Keratinocyte (primary cell): ENCODE results near the gene LASP1NB.

Source experiments
- EZH2 ChIP-seq: IDR thresholded peaks from one replicate; pipeline ENCODE4 v1.6.1; 2012; ENCODE audit warnings: inconsistent platforms, mild to moderate bottlenecking, low read length, moderate library complexity
- TF ChIP-seq, protein P1 (sequence below), 3 experiments: IDR thresholded peaks in 1 of 3; conservative IDR thresholded peaks in 1 of 3; optimal IDR thresholded peaks in 1 of 3; 2 replicates in 2 of 3; 3 replicates in 1 of 3; pipeline versions ENCODE3 to v1.5.1; 2011; ENCODE audit warnings: low read length in 3 of 3, mild to moderate bottlenecking in 3 of 3, moderate library complexity in 2 of 3, control low read depth in 1 of 3, inconsistent platforms in 1 of 3; ENCODE audit not compliant: insufficient read depth in 2 of 3; ENCODE audit errors: extremely low read depth in 1 of 3

DNA sequence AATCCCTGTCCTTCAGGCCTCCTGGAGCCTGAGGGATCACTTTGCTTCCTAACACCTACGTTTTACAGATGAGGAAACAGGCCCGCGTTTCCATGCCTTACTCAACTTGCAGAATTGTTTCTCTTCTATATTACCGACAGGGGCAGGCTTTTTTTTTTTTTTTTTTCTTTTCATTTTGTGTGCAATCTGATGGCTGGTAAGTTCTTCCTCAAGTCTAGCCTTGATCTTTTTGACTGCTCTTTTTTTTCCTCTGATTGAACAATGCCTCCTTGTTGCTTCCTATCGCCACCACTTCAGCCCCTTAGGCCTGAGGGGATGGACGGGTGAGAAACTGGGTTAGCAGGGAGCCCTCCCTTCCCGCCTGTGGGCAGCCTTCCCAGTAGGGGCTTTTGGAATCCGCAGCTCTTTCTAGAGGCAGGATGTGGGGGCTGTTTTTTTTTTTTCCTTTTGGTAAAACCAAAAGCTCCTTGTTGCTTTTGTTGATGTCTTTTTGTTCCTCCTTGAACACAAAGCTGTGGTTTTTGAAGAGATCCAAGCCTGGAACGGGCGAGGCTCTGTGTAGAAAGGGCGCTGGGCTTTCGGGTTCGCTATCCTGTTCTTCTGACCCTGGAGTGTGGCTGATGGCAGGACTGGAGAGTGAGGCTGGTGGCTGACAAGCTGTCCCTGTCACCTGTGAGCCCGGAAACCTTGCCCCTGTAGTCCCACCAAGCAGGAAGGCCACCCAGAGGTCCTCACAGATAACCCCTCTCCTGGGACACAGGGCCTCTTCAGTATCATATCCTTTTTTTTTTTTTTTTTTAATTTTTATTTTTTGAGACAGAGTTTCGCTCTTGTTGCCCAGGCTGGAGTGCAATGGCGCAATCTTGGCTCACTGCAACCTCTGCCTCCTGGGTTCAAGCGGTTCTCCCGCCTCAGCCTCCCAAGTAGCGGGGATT lies 41.6 kb upstream of the LASP1NB start:
- TF ChIP-seq, protein P1, sequence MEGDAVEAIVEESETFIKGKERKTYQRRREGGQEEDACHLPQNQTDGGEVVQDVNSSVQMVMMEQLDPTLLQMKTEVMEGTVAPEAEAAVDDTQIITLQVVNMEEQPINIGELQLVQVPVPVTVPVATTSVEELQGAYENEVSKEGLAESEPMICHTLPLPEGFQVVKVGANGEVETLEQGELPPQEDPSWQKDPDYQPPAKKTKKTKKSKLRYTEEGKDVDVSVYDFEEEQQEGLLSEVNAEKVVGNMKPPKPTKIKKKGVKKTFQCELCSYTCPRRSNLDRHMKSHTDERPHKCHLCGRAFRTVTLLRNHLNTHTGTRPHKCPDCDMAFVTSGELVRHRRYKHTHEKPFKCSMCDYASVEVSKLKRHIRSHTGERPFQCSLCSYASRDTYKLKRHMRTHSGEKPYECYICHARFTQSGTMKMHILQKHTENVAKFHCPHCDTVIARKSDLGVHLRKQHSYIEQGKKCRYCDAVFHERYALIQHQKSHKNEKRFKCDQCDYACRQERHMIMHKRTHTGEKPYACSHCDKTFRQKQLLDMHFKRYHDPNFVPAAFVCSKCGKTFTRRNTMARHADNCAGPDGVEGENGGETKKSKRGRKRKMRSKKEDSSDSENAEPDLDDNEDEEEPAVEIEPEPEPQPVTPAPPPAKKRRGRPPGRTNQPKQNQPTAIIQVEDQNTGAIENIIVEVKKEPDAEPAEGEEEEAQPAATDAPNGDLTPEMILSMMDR (optimal IDR thresholded peaks at IDR 0.05 in 1 of 3, IDR thresholded peaks at IDR 0.05 in 1 of 3, conservative IDR thresholded peaks at IDR 0.05 in 1 of 3; ENCODE audit: extremely low read depth in 1 of 3, insufficient read depth in 2 of 3, low read length in 3 of 3): peak in 2 of 3 experiments; percentile 9 to 22
- no peak for TF ChIP-seq EZH2
